GM23248 (cell line): ENCODE data around the gene CLPSL2.

Experiments used
- EZH2 ChIP-seq: fragments of 200-600 bp; sonication (generic); IDR thresholded peaks from 2 replicates; pipeline ENCODE4 v1.6.1; 2018; ENCODE audit warnings: antibody characterized with exemption, mild to moderate bottlenecking; ENCODE audit not compliant: insufficient read depth, poor library complexity, severe bottlenecking
- EZH2phosphoT487 ChIP-seq: fragments of 200-600 bp; sonication (generic); IDR thresholded peaks from 2 replicates; pipeline ENCODE4 v1.6.1; 2018; ENCODE audit warnings: antibody characterized with exemption, moderate library complexity, mild to moderate bottlenecking, low read depth; ENCODE audit not compliant: insufficient read depth

GRCh38 chr6:35787266-35788218 lies 11.1 kb downstream of the CLPSL2 start:
- no peak for TF ChIP-seq EZH2
- no peak for TF ChIP-seq EZH2phosphoT487
